PC-3 (cell line): ENCODE results near the gene CORO2A. TPM values are rescaled to one million over a fixed set of nuclear protein-coding genes. Genes with fewer than 3 reads are reported as not detected.
A peak's percentile ranks its signal among the peaks of the same experiment; 100 is the strongest.
"Not testable (repeated sequence)": the region's sequence is repeated elsewhere in the genome, so short reads cannot be mapped to it uniquely, and the experiment has no call there.

ENCODE experiments used
- ATAC-seq: fragments of 200-7000 bp; cut with Tn5 transposase; 2 replicates; pipeline ENCODE4 v1.9.1; 2020; ENCODE audit warnings: mild to moderate bottlenecking, moderate library complexity
- BruUV-seq: library from RNA; stranded (reverse); fragments of 400-500 nt; replicated peaks from 2 replicates; lab custom pipeline; 2021; lab: Mats Ljungman, UMichigan
- CTCF ChIA-PET: fragments of 300-600 bp; sonication (Branson Sonifier 250); formaldehyde crosslinking; loops from one replicate; lab custom pipeline; 2022; ENCODE audit warnings: antibody characterized with exemption; lab: Charles Lee
- POLR2A ChIA-PET: fragments of 300-600 bp; sonication (Branson Sonifier 250); formaldehyde crosslinking; loops from one replicate; lab custom pipeline; 2022; ENCODE audit warnings: antibody characterized with exemption; ENCODE audit not compliant: unreplicated experiment; lab: Charles Lee
- DNase-seq: peaks from one replicate; pipeline ENCODE4 v3.0.0-alpha.2; 2015
- H2AFZ ChIP-seq: fragments of 300-600 bp; sonication (generic); 2 replicates; pipeline ENCODE4 v1.6.0; 2016; ENCODE audit warnings: antibody characterized with exemption, low read length
- H3F3A ChIP-seq: fragments of 300-600 bp; sonication (generic); one replicate; pipeline ENCODE4 v1.6.0; 2017; ENCODE audit warnings: antibody characterized with exemption, low read length, control low read depth, mild to moderate bottlenecking; ENCODE audit not compliant: unreplicated experiment
- H3K27ac ChIP-seq: fragments of 300-600 bp; sonication (generic); 2 replicates; pipeline ENCODE4 v1.5.1; 2016; ENCODE audit warnings: mild to moderate bottlenecking, low read length
- H3K27me3 ChIP-seq: fragments of 300-600 bp; sonication (generic); 2 replicates; pipeline ENCODE4 v1.6.1; 2016; ENCODE audit warnings: low read length, mixed read lengths
- H3K36me3 ChIP-seq: fragments of 300-600 bp; sonication (generic); 2 replicates; pipeline ENCODE4 v1.6.1; 2016; ENCODE audit warnings: low read depth, mixed run types, low read length, mixed read lengths
- H3K4me1 ChIP-seq: fragments of 300-600 bp; sonication (generic); 2 replicates; pipeline ENCODE4 v1.5.1; 2016; ENCODE audit warnings: low read length; ENCODE audit not compliant: insufficient read depth
- H3K4me2 ChIP-seq: fragments of 300-600 bp; sonication (generic); 2 replicates; pipeline ENCODE4 v1.6.0; 2016; ENCODE audit warnings: low read length
- H3K4me3 ChIP-seq: fragments of 300-600 bp; sonication (generic); 2 replicates; pipeline ENCODE4 v1.5.1; 2016; ENCODE audit warnings: mild to moderate bottlenecking, low read length, mixed read lengths
- H3K79me2 ChIP-seq: fragments of 300-600 bp; sonication (generic); 2 replicates; pipeline ENCODE4 v1.6.1; 2017; ENCODE audit warnings: low read length, mixed read lengths
- H3K9ac ChIP-seq: fragments of 300-600 bp; sonication (generic); 2 replicates; pipeline ENCODE4 v1.6.0; 2016; ENCODE audit warnings: mild to moderate bottlenecking, low read length
- H3K9me2 ChIP-seq: fragments of 300-600 bp; sonication (generic); replicated peaks from 2 replicates; pipeline ENCODE4 v1.6.1; 2016; ENCODE audit warnings: mixed run types, low read length, mixed read lengths
- H3K9me3 ChIP-seq: fragments of 300-600 bp; sonication (generic); 2 replicates; pipeline ENCODE4 v1.6.1; 2016; ENCODE audit warnings: low read length, mixed read lengths
- H4K20me1 ChIP-seq: fragments of 300-600 bp; sonication (generic); 2 replicates; pipeline ENCODE4 v1.6.1; 2016; ENCODE audit warnings: low read length, mixed read lengths
- CTCF ChIP-seq: fragments of 300-600 bp; sonication (generic); conservative IDR thresholded peaks from 2 replicates; pipeline ENCODE4 v1.5.1; 2017; ENCODE audit warnings: antibody characterized with exemption, low read depth, mild to moderate bottlenecking, low read length
- EZH2 ChIP-seq: fragments of 300-600 bp; sonication (generic); IDR thresholded peaks from one replicate; pipeline ENCODE4 v1.6.1; 2017; ENCODE audit warnings: antibody characterized with exemption, mild to moderate bottlenecking, low read length; ENCODE audit not compliant: unreplicated experiment
- EZH2phosphoT487 ChIP-seq: fragments of 300-600 bp; sonication (generic); IDR thresholded peaks from 2 replicates; pipeline ENCODE4 v1.6.1; 2018; ENCODE audit warnings: mild to moderate bottlenecking, antibody characterized with exemption, low read length, borderline replicate concordance
- intact Hi-C: fragments of 100-400 bp; cut with micrococcal nuclease; formaldehyde crosslinking; loops from 2 replicates; pipeline ENCODE4 v1.9.0; 2023
- total RNA-seq: library from RNA; depleted of rRNA; stranded (reverse); fragments of >200 nt; gene quantifications from 2 replicates; pipeline ENCODE4 v1.2.3, GENCODE V29; 2014

CORO2A gene
- total RNA-seq, 1 experiment from 2014 or later: 2.2 TPM

GRCh38 chr9:98117984-98118639 lies 74.3 kb downstream of the CORO2A start:
- Histone ChIP-seq H3K27ac (peak overlapping the region; percentile 30), H3K4me1 (peaks cover 16% of the 10 kb centered on the region), H3K27me3 (no peaks in the 10 kb centered on the region), H3K9me2 (no peaks in the 10 kb centered on the region), H2AFZ (peak overlapping the region; percentile 98), H3K4me3 (peak overlapping the region; percentile 88), H3K4me2 (peak overlapping the region; percentile 98), H3K79me2 (peaks cover 15% of the 10 kb centered on the region), H3F3A (no peaks in the 10 kb centered on the region), H3K36me3 (no peaks in the 10 kb centered on the region), H3K9me3 (no peaks in the 10 kb centered on the region), H4K20me1 (no peaks in the 10 kb centered on the region), H3K9ac (peak overlapping the region; percentile 84)
- ATAC-seq (peak; percentile 52), DNase-seq (peak; percentile 38)
- POLR2A ChIA-PET: interaction anchor here (0.7 kb wide), 1 partner anchor 151 kb away, joined by 3 read pairs; no protein-coding TSS in a partner anchor
- TF ChIP-seq EZH2phosphoT487: no peak
- TF ChIP-seq CTCF: peak; percentile 49; the same call in 1 of the 2 replicates
- TF ChIP-seq EZH2: no peak
- CTCF ChIA-PET: no interaction called here
- TSS peak; percentile 57 for BruUV-seq
- intact Hi-C loops: loop anchor here (2.0 kb wide), 2 partner anchors 75 to 145 kb away; partner anchors contain the start of gene CORO2A

GRCh38 chr9:98117097-98117496 lies 75.3 kb downstream of the CORO2A start:
- H4K20me1 ChIP-seq, H3K9me3 ChIP-seq, H3F3A ChIP-seq, H2AFZ ChIP-seq, H3K36me3 ChIP-seq, DNase-seq, H3K9me2 ChIP-seq, H3K4me2 ChIP-seq, ATAC-seq, POLR2A ChIA-PET, BruUV-seq, H3K4me3 ChIP-seq, H3K9ac ChIP-seq, intact Hi-C loops, CTCF ChIA-PET, H3K27me3 ChIP-seq, H3K27ac ChIP-seq: not testable (repeated sequence)
- Histone ChIP-seq H3K4me1 (peaks cover 16% of the 10 kb centered on the region), H3K79me2 (peaks cover 15% of the 10 kb centered on the region)

GRCh38 chr9:98109052-98109451 lies 83.4 kb downstream of the CORO2A start:
- Histone ChIP-seq H3K4me3 (no peak overlapping the region), H2AFZ (no peak overlapping the region), H3K27ac (no peak overlapping the region), H3K79me2 (no peaks in the 10 kb centered on the region), H3K4me2 (no peak overlapping the region), H3K9me2 (no peaks in the 10 kb centered on the region), H3K36me3 (peaks cover 29% of the 10 kb centered on the region), H3K9ac (no peak overlapping the region), H3F3A (no peaks in the 10 kb centered on the region), H3K27me3 (no peaks in the 10 kb centered on the region), H4K20me1 (no peaks in the 10 kb centered on the region), H3K9me3 (peaks cover 12% of the 10 kb centered on the region; the same call in 1 of the 2 replicates), H3K4me1 (no peaks in the 10 kb centered on the region)
- intact Hi-C loops: no loop called here
- BruUV-seq: no TSS peak
- ChIA-PET CTCF (no interaction called here), POLR2A (no interaction called here)
- no peak for ATAC-seq
- DNase-seq: no peak
- TF ChIP-seq EZH2phosphoT487 (no peak), CTCF (no peak), EZH2 (no peak)
